Spinal cord (tissue), 10 donors: ENCODE data around the gene TRIM3. TPM values are rescaled to one million over a fixed set of nuclear protein-coding genes. Genes with fewer than 3 reads are reported as not detected.

Source experiments
- DNase-seq, 6 donors: peaks; one replicate each; pipeline versions ENCODE4 v3.0.0 to v3.0.0-alpha.2; 2013 to 2015; ENCODE audit warnings: low spot score in 6 of 6, low read depth in 4 of 6
- H3K27ac ChIP-seq: one replicate; pipeline ENCODE4 v1.5.1; 2013; ENCODE audit warnings: low read depth, low read length, control low read depth
- H3K27me3 ChIP-seq: one replicate; pipeline ENCODE4 v1.6.1; 2013; ENCODE audit warnings: low read length; ENCODE audit not compliant: control insufficient read depth, insufficient read depth
- H3K36me3 ChIP-seq: one replicate; pipeline ENCODE4 v1.6.1; 2013; ENCODE audit warnings: low read length; ENCODE audit not compliant: control insufficient read depth, insufficient read depth
- H3K4me1 ChIP-seq: one replicate; pipeline ENCODE4 v1.6.1; 2013; ENCODE audit warnings: low read length; ENCODE audit not compliant: control insufficient read depth, insufficient read depth
- H3K4me3 ChIP-seq: one replicate; pipeline ENCODE4 v1.5.1; 2013; ENCODE audit warnings: low read depth, low read length, control low read depth
- H3K9me3 ChIP-seq: one replicate; pipeline ENCODE4 v1.6.1; 2013; ENCODE audit warnings: low read length; ENCODE audit not compliant: control insufficient read depth, insufficient read depth
- WGBS: methylation state at CpG from one replicate; pipeline ENCODE4 v1.1.5; 2013; ENCODE audit warnings: missing lambda C conversion rate; ENCODE audit not compliant: insufficient coverage; 5-methylcytosine and 5-hydroxymethylcytosine counted together
- polyA plus RNA-seq, 2 donors: library from polyadenylated mRNA; unstranded; fragments of 120-200 nt; gene quantifications; one replicate each; pipeline ENCODE4 v1.2.1, GENCODE V29; 2013; ENCODE audit not compliant: insufficient read length in 2 of 2
- total RNA-seq, 2 donors: library from RNA; depleted of rRNA in 1 of 2; stranded (reverse); fragments of 120-200 nt in 1 of 2; fragments of >200 nt in 1 of 2; gene quantifications; one replicate each; pipeline versions ENCODE4 v1.2.3 to v1.2.4, GENCODE V29; 2013 to 2014
- donor health status: healthy.

TRIM3 gene
- total and polyA plus RNA-seq, 4 donors: 28.2 to 67.7 (median 45.1) TPM

GRCh38 chr11:6443269-6444003 is 30.3 kb downstream of the TRIM3 start:
- Histone ChIP-seq H3K9me3 (no peaks in the 10 kb centered on the region), H3K36me3 (peaks cover 5% of the 10 kb centered on the region), H3K27ac (no peak overlapping the region), H3K27me3 (no peaks in the 10 kb centered on the region), H3K4me3 (no peak overlapping the region), H3K4me1 (no peaks in the 10 kb centered on the region)
- peak in 3 of 6 donors; percentile 6 to 67 (median 67) for DNase-seq
- 23% methylated on average over 5 of the region's 5 CpGs for WGBS

- Histone ChIP-seq H3K4me3 (no peak overlapping the region), H3K27me3 (no peaks in the 10 kb centered on the region), H3K27ac (no peak overlapping the region), H3K4me1 (no peaks in the 10 kb centered on the region), H3K36me3 (no peaks in the 10 kb centered on the region), H3K9me3 (no peaks in the 10 kb centered on the region)
- DNase-seq: no peak
- whole genome bisulfite sequencing: 90% methylated on average over 4 of the region's 4 CpGs
These were observed 31.3 kb downstream of the TRIM3 start for GRCh38 chr11:6442441-6442840.

GRCh38 chr11:6440906-6441358 is 32.8 kb downstream of the TRIM3 start, which contains the start of gene HPX:
HPX (minus strand) TSS chr11:6440987; CDS start chr11:6440963, 24 bp downstream.
- Histone ChIP-seq H3K4me1 (no peaks in the 10 kb centered on the region), H3K36me3 (no peaks in the 10 kb centered on the region), H3K4me3 (no peak within 1 kb of the TSS), H3K27me3 (no peaks in the 10 kb centered on the region), H3K27ac (no peak within 1 kb of the TSS), H3K9me3 (no peaks in the 10 kb centered on the region)
- DNase-seq: no peak
- 86% methylated on average over 2 of the region's 3 CpGs for WGBS

- H3K4me3 ChIP-seq: no peak overlapping the region
- WGBS: 11% methylated on average over 1 of the region's 1 CpG
- H3K4me1 ChIP-seq: no peaks in the 10 kb centered on the region
- H3K27me3 ChIP-seq: no peaks in the 10 kb centered on the region
- H3K36me3 ChIP-seq: no peaks in the 10 kb centered on the region
- peak in 3 of 6 donors; percentile 6 to 74 (median 58) for DNase-seq
- no peak overlapping the region for H3K27ac ChIP-seq
- no peaks in the 10 kb centered on the region for H3K9me3 ChIP-seq
These were observed 34.7 kb downstream of the TRIM3 start for GRCh38 chr11:6438979-6439571.

GRCh38 chr11:6437993-6438392 is 35.7 kb downstream of the TRIM3 start:
- DNase-seq: no peak
- 81% methylated on average over 3 of the region's 3 CpGs for WGBS
- H3K4me1 ChIP-seq: no peaks in the 10 kb centered on the region
- H3K9me3 ChIP-seq: no peaks in the 10 kb centered on the region
- H3K27me3 ChIP-seq: no peaks in the 10 kb centered on the region
- H3K27ac ChIP-seq: no peak overlapping the region
- H3K4me3 ChIP-seq: no peak overlapping the region
- H3K36me3 ChIP-seq: no peaks in the 10 kb centered on the region

- Histone ChIP-seq H3K27ac (no peak overlapping the region), H3K9me3 (no peaks in the 10 kb centered on the region), H3K36me3 (no peaks in the 10 kb centered on the region), H3K4me3 (no peak overlapping the region), H3K4me1 (no peaks in the 10 kb centered on the region), H3K27me3 (no peaks in the 10 kb centered on the region)
- 93% methylated on average over 7 of the region's 12 CpGs for whole genome bisulfite sequencing
- DNase-seq: no peak
These were observed 36.3 kb downstream of the TRIM3 start for GRCh38 chr11:6437423-6437822.

GRCh38 chr11:6433998-6434660 is 39.6 kb downstream of the TRIM3 start:
- 75% methylated on average over 1 of the region's 5 CpGs for WGBS
- Histone ChIP-seq H3K36me3 (no peaks in the 10 kb centered on the region), H3K27ac (no peak overlapping the region), H3K4me1 (no peaks in the 10 kb centered on the region), H3K27me3 (no peaks in the 10 kb centered on the region), H3K9me3 (no peaks in the 10 kb centered on the region), H3K4me3 (no peak overlapping the region)
- no peak for DNase-seq

GRCh38 chr11:6431861-6432260 is 41.9 kb downstream of the TRIM3 start:
- Histone ChIP-seq H3K36me3 (no peaks in the 10 kb centered on the region), H3K9me3 (no peaks in the 10 kb centered on the region), H3K27me3 (no peaks in the 10 kb centered on the region), H3K27ac (no peak overlapping the region), H3K4me3 (no peak overlapping the region), H3K4me1 (no peaks in the 10 kb centered on the region)
- no peak for DNase-seq
- WGBS: 74% methylated on average over 3 of the region's 3 CpGs

GRCh38 chr11:6427516-6427915 is 46.2 kb downstream of the TRIM3 start:
- no peak for DNase-seq
- no peaks in the 10 kb centered on the region for H3K36me3 ChIP-seq

More at GRCh38 chr11:6427516-6427915, 46.2 kb downstream of the TRIM3 start:
- Histone ChIP-seq H3K27me3 (no peaks in the 10 kb centered on the region), H3K4me1 (no peaks in the 10 kb centered on the region), H3K27ac (no peak overlapping the region), H3K9me3 (no peaks in the 10 kb centered on the region), H3K4me3 (no peak overlapping the region)
